Fibroblast of skin of back (primary cell): ENCODE data around the gene NFATC2.
A peak's percentile ranks its signal among the peaks of the same experiment; 100 is the strongest.

Experiments used
- DNase-seq: peaks from one replicate; pipeline ENCODE4 v3.0.0-alpha.2; 2013

The NFATC2 gene

GRCh38 chr20:51387125-51387875 is 155.2 kb downstream of the NFATC2 start:
- no peak for DNase-seq

GRCh38 chr20:51386586-51386985 is 155.9 kb downstream of the NFATC2 start:
- no peak for DNase-seq

GRCh38 chr20:51385646-51386530 is 156.6 kb downstream of the NFATC2 start:
- DNase-seq, result peak; percentile 44

GRCh38 chr20:51384875-51385274 is 157.6 kb downstream of the NFATC2 start:
- no peak for DNase-seq

GRCh38 chr20:51383891-51384510 is 158.5 kb downstream of the NFATC2 start:
- peak; percentile 37 for DNase-seq

GRCh38 chr20:51382986-51383821 is 159.3 kb downstream of the NFATC2 start:
- DNase-seq, result peak; percentile 45

- no peak for DNase-seq
These were observed 160.2 kb downstream of the NFATC2 start for GRCh38 chr20:51382111-51382985.

- no peak for DNase-seq
These were observed 161.0 kb downstream of the NFATC2 start for GRCh38 chr20:51381557-51381956.

- no peak for DNase-seq
These were observed 161.8 kb downstream of the NFATC2 start for GRCh38 chr20:51380401-51381385.

GRCh38 chr20:51379601-51380341 is 162.7 kb downstream of the NFATC2 start:
- DNase-seq, result no peak

GRCh38 chr20:51378171-51378928 is 164.2 kb downstream of the NFATC2 start:
- no peak for DNase-seq

- DNase-seq, result no peak
These were observed 165.4 kb downstream of the NFATC2 start for GRCh38 chr20:51377132-51377531.

GRCh38 chr20:51376111-51376510 is 166.4 kb downstream of the NFATC2 start:
- no peak for DNase-seq

- no peak for DNase-seq
These were observed 167.0 kb downstream of the NFATC2 start for GRCh38 chr20:51375561-51375960.

- no peak for DNase-seq
These were observed 167.6 kb downstream of the NFATC2 start for GRCh38 chr20:51374961-51375360.

GRCh38 chr20:51374456-51374830 is 168.1 kb downstream of the NFATC2 start:
- DNase-seq, result no peak

GRCh38 chr20:51373713-51374455 is 168.6 kb downstream of the NFATC2 start:
- DNase-seq, result no peak

GRCh38 chr20:51372966-51373365 is 169.6 kb downstream of the NFATC2 start:
- no peak for DNase-seq
